Adrenal gland (tissue), 5 donors: Measurements from ENCODE around the gene PBX1.

Experiments
- POLR2A ChIP-seq, 2 donors: fragments of 450-650 bp; IDR thresholded peaks; one replicate each; pipeline ENCODE4 v1.6.1; 2017; ENCODE audit warnings: antibody characterized with exemption in 2 of 2, mild to moderate bottlenecking in 2 of 2, moderate library complexity in 1 of 2
- TF ChIP-seq, protein P1 (sequence below), 6 experiments: fragments of 450-650 bp in 4 of 6; fragments of 200-600 bp in 2 of 6; sonication (generic) in 1 of 6; IDR thresholded peaks; 1 replicate in 5 of 6; 2 replicates in 1 of 6; pipeline versions ENCODE4 v1.5.1 to v1.8.0; 2016 to 2021; ENCODE audit warnings: antibody characterized with exemption in 6 of 6, mild to moderate bottlenecking in 2 of 6, moderate library complexity in 1 of 6
- donor health status: DM: no; HTN: no; CAD: no.

- TF ChIP-seq POLR2A (IDR thresholded peaks at IDR 0.05): no peak
- TF ChIP-seq, protein P1, sequence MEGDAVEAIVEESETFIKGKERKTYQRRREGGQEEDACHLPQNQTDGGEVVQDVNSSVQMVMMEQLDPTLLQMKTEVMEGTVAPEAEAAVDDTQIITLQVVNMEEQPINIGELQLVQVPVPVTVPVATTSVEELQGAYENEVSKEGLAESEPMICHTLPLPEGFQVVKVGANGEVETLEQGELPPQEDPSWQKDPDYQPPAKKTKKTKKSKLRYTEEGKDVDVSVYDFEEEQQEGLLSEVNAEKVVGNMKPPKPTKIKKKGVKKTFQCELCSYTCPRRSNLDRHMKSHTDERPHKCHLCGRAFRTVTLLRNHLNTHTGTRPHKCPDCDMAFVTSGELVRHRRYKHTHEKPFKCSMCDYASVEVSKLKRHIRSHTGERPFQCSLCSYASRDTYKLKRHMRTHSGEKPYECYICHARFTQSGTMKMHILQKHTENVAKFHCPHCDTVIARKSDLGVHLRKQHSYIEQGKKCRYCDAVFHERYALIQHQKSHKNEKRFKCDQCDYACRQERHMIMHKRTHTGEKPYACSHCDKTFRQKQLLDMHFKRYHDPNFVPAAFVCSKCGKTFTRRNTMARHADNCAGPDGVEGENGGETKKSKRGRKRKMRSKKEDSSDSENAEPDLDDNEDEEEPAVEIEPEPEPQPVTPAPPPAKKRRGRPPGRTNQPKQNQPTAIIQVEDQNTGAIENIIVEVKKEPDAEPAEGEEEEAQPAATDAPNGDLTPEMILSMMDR (IDR thresholded peaks at IDR 0.05): no peak
These were observed 16.4 kb downstream of the PBX1 start for GRCh38 chr1:164575356-164575886.
